ENCODE results near the gene TTC21A. TPM values are rescaled to one million over a fixed set of nuclear protein-coding genes. Genes with fewer than 3 reads are reported as not detected.

Gene TTC21A
- total and polyA plus RNA-seq, 4 donors, result 6.1 to 30.4 (median 11.7) TPM

DNA sequence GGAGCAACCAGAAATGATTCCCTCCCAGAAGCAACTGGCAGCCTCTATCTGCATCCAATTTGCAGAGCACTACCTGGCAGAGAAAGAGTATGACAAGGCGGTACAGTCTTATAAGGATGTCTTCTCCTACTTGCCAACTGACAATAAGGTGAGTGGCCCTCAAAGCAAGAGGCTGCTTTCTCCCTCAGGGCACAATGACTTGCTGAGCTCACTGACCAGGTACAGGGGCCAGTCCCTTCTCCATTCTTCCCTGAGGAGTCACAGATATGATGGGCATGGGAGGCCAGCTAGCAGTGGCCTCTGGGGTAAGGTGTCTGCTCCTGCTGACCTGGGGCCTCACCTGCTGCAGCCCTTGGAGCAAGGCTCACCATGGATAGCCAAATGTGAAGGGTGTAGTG, 25.6 kb downstream of the TTC21A start:
- WGBS, 2 donors, result 84 to 89% methylated on average over 1 of the region's 1 CpG
- no peak for DNase-seq
- peak overlapping the region in 1 of 2 donors; percentile 71 for H3K27ac ChIP-seq (ENCODE audit: low read depth in 1 of 2, low read length in 1 of 2)

GRCh38 chr3:39133822-39134221, 26.3 kb downstream of the TTC21A start:
- no peak for ATAC-seq (ENCODE audit: insufficient read depth, low FRiP score)
- H3K27me3 ChIP-seq (ENCODE audit: control insufficient read depth in 3 of 3, insufficient read depth in 3 of 3, low read length in 2 of 3), result no peaks in the 10 kb centered on the region
- H3K9me3 ChIP-seq (ENCODE audit: control insufficient read depth in 4 of 4, insufficient read depth in 3 of 4, low read length in 3 of 4), result no peaks in the 10 kb centered on the region
- peak overlapping the region in 1 of 2 donors; percentile 27 for H3K27ac ChIP-seq (ENCODE audit: low read depth in 1 of 2, low read length in 1 of 2)
- peaks cover 0 to 50% (median 0%) of the 10 kb centered on the region in 5 donors for H3K4me1 ChIP-seq (ENCODE audit: control insufficient read depth in 5 of 5, insufficient read depth in 5 of 5, low read length in 5 of 5)
- no peak for TF ChIP-seq CTCF (IDR thresholded peaks at IDR 0.05; ENCODE audit: control extremely low read depth, extremely low read depth)
- peaks cover 0 to 15% (median 1%) of the 10 kb centered on the region in 4 donors for H3K36me3 ChIP-seq (ENCODE audit: control insufficient read depth in 4 of 4, insufficient read depth in 4 of 4, low read length in 4 of 4)
- H3K4me3 ChIP-seq, result no peak overlapping the region
- no peak overlapping the region for H3K9ac ChIP-seq (ENCODE audit: insufficient read depth in 1 of 2, low read length in 2 of 2)
- DNase-seq, result no peak
- WGBS, 2 donors, result 76 to 78% methylated on average over 6 of the region's 6 CpGs

More for the DNA sequence above, 25.6 kb downstream of the TTC21A start:
- TF ChIP-seq CTCF (IDR thresholded peaks at IDR 0.05; ENCODE audit: control extremely low read depth, extremely low read depth), result no peak
- no peaks in the 10 kb centered on the region for H3K27me3 ChIP-seq (ENCODE audit: control insufficient read depth in 3 of 3, insufficient read depth in 3 of 3, low read length in 2 of 3)
- no peak overlapping the region for H3K4me3 ChIP-seq
- no peak overlapping the region for H3K9ac ChIP-seq (ENCODE audit: insufficient read depth in 1 of 2, low read length in 2 of 2)
- peaks cover 0 to 12% (median 1%) of the 10 kb centered on the region in 4 donors for H3K36me3 ChIP-seq (ENCODE audit: control insufficient read depth in 4 of 4, insufficient read depth in 4 of 4, low read length in 4 of 4)
- H3K4me1 ChIP-seq (ENCODE audit: control insufficient read depth in 5 of 5, insufficient read depth in 5 of 5, low read length in 5 of 5), result peaks cover 0 to 48% (median 0%) of the 10 kb centered on the region in 5 donors
- no peaks in the 10 kb centered on the region for H3K9me3 ChIP-seq (ENCODE audit: control insufficient read depth in 4 of 4, insufficient read depth in 3 of 4, low read length in 3 of 4)
- ATAC-seq (ENCODE audit: insufficient read depth, low FRiP score), result no peak

DNA sequence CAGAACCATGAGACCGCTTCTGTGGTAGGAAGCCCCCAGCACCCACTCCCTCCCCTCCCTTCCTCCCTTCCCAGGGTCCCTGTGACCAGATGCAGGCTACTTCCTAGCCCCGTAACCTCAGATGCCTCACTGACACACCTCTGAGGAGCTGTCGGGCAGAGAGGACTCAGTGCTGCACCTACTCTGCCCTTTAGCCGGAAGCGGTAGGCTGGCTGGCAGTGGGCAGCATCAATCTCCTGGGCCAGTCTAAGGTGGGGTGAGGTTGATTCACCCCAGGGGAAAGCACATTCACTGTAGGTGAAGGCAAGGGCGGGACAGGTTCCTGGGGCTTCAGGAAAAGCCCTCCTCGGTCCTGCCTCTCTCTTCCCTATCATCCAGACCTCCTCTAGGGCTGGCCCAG, 26.8 kb downstream of the TTC21A start:
- Histone ChIP-seq H3K36me3 (ENCODE audit: control insufficient read depth in 4 of 4, insufficient read depth in 4 of 4, low read length in 4 of 4) (peaks cover 0 to 15% (median 1%) of the 10 kb centered on the region in 4 donors), H3K27me3 (ENCODE audit: control insufficient read depth in 3 of 3, insufficient read depth in 3 of 3, low read length in 2 of 3) (no peaks in the 10 kb centered on the region), H3K4me3 (no peak overlapping the region), H3K4me1 (ENCODE audit: control insufficient read depth in 5 of 5, insufficient read depth in 5 of 5, low read length in 5 of 5) (peaks cover 0 to 50% (median 0%) of the 10 kb centered on the region in 5 donors), H3K9me3 (ENCODE audit: control insufficient read depth in 4 of 4, insufficient read depth in 3 of 4, low read length in 3 of 4) (no peaks in the 10 kb centered on the region), H3K27ac (ENCODE audit: low read depth in 1 of 2, low read length in 1 of 2) (peak overlapping the region in 1 of 2 donors; percentile 27), H3K9ac (ENCODE audit: insufficient read depth in 1 of 2, low read length in 2 of 2) (no peak overlapping the region)
- DNase-seq, result no peak
- no peak for ATAC-seq (ENCODE audit: insufficient read depth, low FRiP score)
- 76 to 87% methylated on average over 7 of the region's 7 CpGs for WGBS, 2 donors
- no peak for TF ChIP-seq CTCF (IDR thresholded peaks at IDR 0.05; ENCODE audit: control extremely low read depth, extremely low read depth)

Data from lung (tissue), 12 donors.